Uterus (tissue), 4 donors: ENCODE measurements around the gene EPHB2. TPM values are rescaled to one million over a fixed set of nuclear protein-coding genes. Genes with fewer than 3 reads are reported as not detected.

ENCODE experiments used
- DNase-seq, 2 donors: peaks; one replicate each; pipeline ENCODE4 v3.0.0-alpha.2; 2019 to 2020
- H3K27ac ChIP-seq, 2 donors: fragments of 200-600 bp; sonication (generic); 1 replicate in 1 of 2; 2 replicates in 1 of 2; pipeline ENCODE4 v1.5.1; 2016 to 2018
- H3K27me3 ChIP-seq, 2 donors: fragments of 200-600 bp; sonication (generic); one replicate each; pipeline ENCODE4 v1.5.1; 2018 to 2019; ENCODE audit warnings: control low read depth in 1 of 2
- H3K36me3 ChIP-seq, 2 donors: fragments of 200-600 bp; sonication (generic); one replicate each; pipeline ENCODE4 v1.5.1; 2019; ENCODE audit warnings: control low read depth in 1 of 2
- H3K4me1 ChIP-seq, 2 donors: fragments of 200-600 bp; sonication (generic); one replicate each; pipeline ENCODE4 v1.5.1; 2018 to 2019; ENCODE audit warnings: control low read depth in 1 of 2
- H3K4me3 ChIP-seq, 2 donors: fragments of 200-600 bp; sonication (generic); 1 replicate in 1 of 2; 2 replicates in 1 of 2; pipeline ENCODE4 v1.5.1; 2018 to 2019; ENCODE audit warnings: mild to moderate bottlenecking in 1 of 2
- H3K9me3 ChIP-seq, 2 donors: fragments of 200-600 bp; sonication (generic); one replicate each; pipeline ENCODE4 v1.5.1; 2019; ENCODE audit warnings: control low read depth in 1 of 2
- CTCF ChIP-seq, 4 experiments: fragments of 200-600 bp in 2 of 4; fragments of 450-650 bp in 2 of 4; sonication (generic) in 2 of 4; IDR thresholded peaks; one replicate each; pipeline ENCODE4 v1.5.1; 2016 to 2019; ENCODE audit warnings: antibody characterized with exemption in 4 of 4, mild to moderate bottlenecking in 2 of 4, moderate library complexity in 1 of 4
- POLR2A ChIP-seq, 2 donors: fragments of 450-650 bp; IDR thresholded peaks; one replicate each; pipeline ENCODE4 v1.6.1; 2016; ENCODE audit warnings: antibody characterized with exemption in 2 of 2, mild to moderate bottlenecking in 1 of 2, moderate library complexity in 1 of 2
- intact Hi-C: fragments of 100-400 bp; cut with DNase I; formaldehyde crosslinking; loops from one replicate; pipeline ENCODE4 v1.15.1; 2023; ENCODE audit warnings: low total_unique reads
- total RNA-seq, 4 donors: library from RNA; depleted of rRNA in 3 of 4; stranded (reverse); fragments of >200 nt in 3 of 4; gene quantifications; one replicate each; pipeline versions ENCODE4 v1.1.0 to v1.2.4, GENCODE V29; 2014 to 2023
- donor health status: DM: yes; HTN: yes; CAD: no.

Gene EPHB2
- total RNA-seq, 4 donors from 2014 or later = under 0.01 to 49.6 (median 2.2) TPM

- Histone ChIP-seq H3K27ac (no peak overlapping the region), H3K4me1 (peaks cover 0 to 4% of the 10 kb centered on the region in 2 donors), H3K27me3 (no peaks in the 10 kb centered on the region), H3K36me3 (no peaks in the 10 kb centered on the region), H3K4me3 (no peak overlapping the region), H3K9me3 (no peaks in the 10 kb centered on the region)
- intact Hi-C loops = no loop called here
- TF ChIP-seq POLR2A (IDR thresholded peaks at IDR 0.05) (no peak), CTCF (IDR thresholded peaks at IDR 0.05) (no peak)
- no peak for DNase-seq
Measured at GRCh38 chr1:22804406-22804805, 93.8 kb downstream of the EPHB2 start.

DNA sequence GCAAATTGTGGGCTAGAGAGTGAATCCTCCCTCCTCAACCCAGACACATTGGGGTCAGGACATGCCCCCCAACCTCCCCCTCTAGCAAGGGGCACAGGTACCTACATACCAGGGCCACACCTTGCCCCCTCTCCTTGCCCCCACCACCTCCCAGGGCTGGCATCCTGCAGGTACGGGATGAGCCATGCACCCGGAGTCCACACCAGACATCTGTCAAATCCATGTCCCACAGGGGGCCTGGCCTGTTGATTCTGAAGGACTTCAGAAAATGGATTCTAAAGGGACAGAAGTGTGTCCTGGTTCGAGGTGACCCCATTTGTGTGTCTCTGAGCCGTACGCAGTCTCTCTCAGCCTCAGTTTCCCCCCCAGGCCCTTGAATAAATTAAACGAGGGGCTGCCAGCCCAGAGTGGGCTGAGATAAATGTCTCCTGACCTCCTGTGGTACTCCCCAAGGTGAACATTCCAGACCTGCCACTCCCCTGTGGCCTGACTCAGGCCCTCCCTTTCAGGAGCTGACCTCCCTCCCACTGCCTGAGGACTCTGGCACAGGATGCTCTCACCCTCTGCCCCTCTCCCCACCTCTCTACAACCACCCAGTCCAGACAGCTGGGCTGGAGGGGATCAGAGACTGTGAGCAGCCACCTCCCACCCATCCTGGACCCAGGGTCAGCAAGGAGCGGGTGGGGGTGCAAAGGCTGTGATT is 94.5 kb downstream of the EPHB2 start:
- H3K4me1 ChIP-seq = peaks cover 0 to 4% of the 10 kb centered on the region in 2 donors
- H3K9me3 ChIP-seq = no peaks in the 10 kb centered on the region
- no peak overlapping the region for H3K4me3 ChIP-seq
- DNase-seq = no peak
- intact Hi-C loops = no loop called here
- no peaks in the 10 kb centered on the region for H3K27me3 ChIP-seq
- no peak overlapping the region for H3K27ac ChIP-seq
- no peaks in the 10 kb centered on the region for H3K36me3 ChIP-seq
- TF ChIP-seq POLR2A (IDR thresholded peaks at IDR 0.05) (no peak), CTCF (IDR thresholded peaks at IDR 0.05) (no peak)

GRCh38 chr1:22805672-22806038 is 95.0 kb downstream of the EPHB2 start:
- no peak for TF ChIP-seq POLR2A (IDR thresholded peaks at IDR 0.05)
- TF ChIP-seq CTCF (IDR thresholded peaks at IDR 0.05) = no peak
- H3K27me3 ChIP-seq = no peaks in the 10 kb centered on the region
- no peaks in the 10 kb centered on the region for H3K9me3 ChIP-seq
- no peak overlapping the region for H3K4me3 ChIP-seq
- no peak for DNase-seq
- no peaks in the 10 kb centered on the region for H3K36me3 ChIP-seq
- peaks cover 0 to 4% of the 10 kb centered on the region in 2 donors for H3K4me1 ChIP-seq
- H3K27ac ChIP-seq = no peak overlapping the region
- intact Hi-C loops = no loop called here

DNA sequence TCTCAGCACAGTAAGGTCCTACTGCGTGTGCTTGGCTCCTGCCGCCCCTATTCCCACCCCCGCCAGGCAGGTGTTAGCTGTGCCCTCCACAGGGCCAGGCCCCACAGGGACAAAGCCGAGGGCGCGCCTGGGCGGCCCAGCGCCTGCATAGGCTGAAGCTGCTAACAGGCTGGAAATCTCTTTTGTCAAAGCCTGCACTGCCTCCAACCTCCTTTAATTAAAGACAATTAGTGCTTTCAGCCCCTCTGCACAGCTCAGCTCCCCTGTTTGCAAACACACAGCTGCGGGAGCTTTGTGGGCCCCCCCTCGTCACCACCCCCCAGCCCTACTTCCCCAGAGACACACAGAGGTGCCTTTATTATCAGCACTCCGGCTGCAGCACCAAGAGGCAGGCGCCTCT is 95.9 kb downstream of the EPHB2 start:
- no peak overlapping the region for H3K4me3 ChIP-seq
- intact Hi-C loops = no loop called here
- no peaks in the 10 kb centered on the region for H3K27me3 ChIP-seq
- TF ChIP-seq CTCF (IDR thresholded peaks at IDR 0.05) (no peak), POLR2A (IDR thresholded peaks at IDR 0.05) (no peak)
- no peaks in the 10 kb centered on the region for H3K36me3 ChIP-seq
- no peak for DNase-seq
- H3K4me1 ChIP-seq = peaks cover 0 to 4% of the 10 kb centered on the region in 2 donors
- no peak overlapping the region for H3K27ac ChIP-seq
- no peaks in the 10 kb centered on the region for H3K9me3 ChIP-seq

GRCh38 chr1:22807340-22807739 is 96.7 kb downstream of the EPHB2 start:
- no peaks in the 10 kb centered on the region for H3K36me3 ChIP-seq
- H3K9me3 ChIP-seq = no peaks in the 10 kb centered on the region
- peaks cover 0 to 4% of the 10 kb centered on the region in 2 donors for H3K4me1 ChIP-seq
- no peak for TF ChIP-seq POLR2A (IDR thresholded peaks at IDR 0.05)
- TF ChIP-seq CTCF (IDR thresholded peaks at IDR 0.05) = no peak
- H3K27me3 ChIP-seq = no peaks in the 10 kb centered on the region
- H3K4me3 ChIP-seq = no peak overlapping the region
- intact Hi-C loops = no loop called here
- DNase-seq = no peak
- no peak overlapping the region for H3K27ac ChIP-seq
